ENCODE data around the gene PDE3A. TPM values are rescaled to one million over a fixed set of nuclear protein-coding genes. Genes with fewer than 3 reads are reported as not detected.

PDE3A gene
- total RNA-seq, 1 donor from 2014 or later = 51.1 TPM

- no peak for DNase-seq (ENCODE audit: low read depth, low spot score)
Measured at GRCh38 chr12:20695232-20695631, 326.9 kb downstream of the PDE3A start, which contains the start of gene SLCO1C1. TSS of gene SLCO1C1 (plus strand) at chr12:20695332. CDS start at chr12:20699577, 4,245 bp downstream.

GRCh38 chr12:20696181-20696905, 328.0 kb downstream of the PDE3A start:
- DNase-seq (ENCODE audit: low read depth, low spot score) = no peak

- no peak for DNase-seq (ENCODE audit: low read depth, low spot score)
Measured at GRCh38 chr12:20701106-20701505, 332.8 kb downstream of the PDE3A start.

- peak; percentile 45 for DNase-seq (ENCODE audit: low read depth, low spot score)
Measured at GRCh38 chr12:20704860-20705259, 336.5 kb downstream of the PDE3A start.

GRCh38 chr12:20711846-20712245, 343.5 kb downstream of the PDE3A start:
- no peak for DNase-seq (ENCODE audit: low read depth, low spot score)

GRCh38 chr12:20716037-20716436, 347.7 kb downstream of the PDE3A start:
- no peak for DNase-seq (ENCODE audit: low read depth, low spot score)

- DNase-seq (ENCODE audit: low read depth, low spot score) = no peak
Measured at GRCh38 chr12:20716985-20717384, 348.6 kb downstream of the PDE3A start.

- no peak for DNase-seq (ENCODE audit: low read depth, low spot score)
Measured at GRCh38 chr12:20718294-20718693, 350.0 kb downstream of the PDE3A start.

- peak; percentile 17 for DNase-seq (ENCODE audit: low read depth, low spot score)
Measured at GRCh38 chr12:20722142-20722541, 353.8 kb downstream of the PDE3A start.

GRCh38 chr12:20731274-20731673, 362.9 kb downstream of the PDE3A start:
- DNase-seq (ENCODE audit: low read depth, low spot score) = no peak
